GM18519 (cell line): ENCODE results near the gene FOXG1.

Experiments used
- ATAC-seq: cut with Tn5 transposase; IDR thresholded peaks from one replicate; pipeline ENCODE4 v1.9.1; 2021; ENCODE audit warnings: mild to moderate bottlenecking, moderate library complexity; ENCODE audit not compliant: unreplicated experiment, low FRiP score

Gene FOXG1

GRCh38 chr14:28774764-28775735 is 8.5 kb downstream of the FOXG1 start:
- ATAC-seq: no peak

GRCh38 chr14:28776482-28777266 is 10.1 kb downstream of the FOXG1 start:
- ATAC-seq: no peak

- no peak for ATAC-seq
Observed at GRCh38 chr14:28777471-28778137, 11.0 kb downstream of the FOXG1 start.

GRCh38 chr14:28778138-28779117 is 11.8 kb downstream of the FOXG1 start:
- ATAC-seq: no peak

- no peak for ATAC-seq
Observed at GRCh38 chr14:28779456-28779855, 12.9 kb downstream of the FOXG1 start.

- no peak for ATAC-seq
Observed at GRCh38 chr14:28780843-28781820, 14.5 kb downstream of the FOXG1 start.

GRCh38 chr14:28782301-28782700 is 15.7 kb downstream of the FOXG1 start:
- no peak for ATAC-seq

GRCh38 chr14:28783664-28784063 is 17.1 kb downstream of the FOXG1 start:
- no peak for ATAC-seq

GRCh38 chr14:28784096-28785048 is 17.8 kb downstream of the FOXG1 start:
- ATAC-seq: no peak

- ATAC-seq: no peak
Observed at GRCh38 chr14:28785096-28785952, 18.7 kb downstream of the FOXG1 start.

- ATAC-seq: no peak
Observed at GRCh38 chr14:28807518-28807917, 40.9 kb downstream of the FOXG1 start.

- no peak for ATAC-seq
Observed at GRCh38 chr14:28813810-28814209, 47.2 kb downstream of the FOXG1 start.
